Neural crest cell (in vitro differentiated cells): ENCODE data around the gene RPF1. TPM values are rescaled to one million over a fixed set of nuclear protein-coding genes. Genes with fewer than 3 reads are reported as not detected.

Experiments
- DNase-seq: peaks from one replicate; pipeline ENCODE4 v3.0.0; 2021; ENCODE audit warnings: low read depth, mixed read lengths, low spot score
- H3K27ac Mint-ChIP-seq: one replicate; pipeline ENCODE4 v1.8.0; 2021; ENCODE audit warnings: mild to moderate bottlenecking, mixed read lengths; ENCODE audit not compliant: unreplicated experiment
- H3K27me3 Mint-ChIP-seq: 2 replicates; pipeline ENCODE4 v1.8.0; 2021; ENCODE audit warnings: low read depth, mild to moderate bottlenecking, mixed read lengths
- H3K36me3 Mint-ChIP-seq: 2 replicates; pipeline ENCODE4 v1.8.0; 2021; ENCODE audit warnings: low read depth, mild to moderate bottlenecking, mixed read lengths
- H3K4me1 Mint-ChIP-seq: 2 replicates; pipeline ENCODE4 v1.8.0; 2021; ENCODE audit warnings: mixed read lengths
- H3K4me3 Mint-ChIP-seq: one replicate; pipeline ENCODE4 v1.8.0; 2021; ENCODE audit warnings: mild to moderate bottlenecking, mixed read lengths
- H3K9me3 Mint-ChIP-seq: 2 replicates; pipeline ENCODE4 v1.8.0; 2021; ENCODE audit warnings: mixed read lengths
- total RNA-seq: library from RNA; stranded (reverse); gene quantifications from 2 replicates; pipeline ENCODE4 v1.2.1, GENCODE V29; 2021
- TF ChIP-seq, protein P1 (sequence below): fragments of 200-600 bp; sonication (generic); conservative IDR thresholded peaks from 2 replicates; pipeline ENCODE4 v1.5.0; 2021; ENCODE audit warnings: antibody characterized with exemption, mild to moderate bottlenecking

RPF1 gene
- total RNA-seq, 1 donor from 2014 or later, result 35.4 TPM

DNA sequence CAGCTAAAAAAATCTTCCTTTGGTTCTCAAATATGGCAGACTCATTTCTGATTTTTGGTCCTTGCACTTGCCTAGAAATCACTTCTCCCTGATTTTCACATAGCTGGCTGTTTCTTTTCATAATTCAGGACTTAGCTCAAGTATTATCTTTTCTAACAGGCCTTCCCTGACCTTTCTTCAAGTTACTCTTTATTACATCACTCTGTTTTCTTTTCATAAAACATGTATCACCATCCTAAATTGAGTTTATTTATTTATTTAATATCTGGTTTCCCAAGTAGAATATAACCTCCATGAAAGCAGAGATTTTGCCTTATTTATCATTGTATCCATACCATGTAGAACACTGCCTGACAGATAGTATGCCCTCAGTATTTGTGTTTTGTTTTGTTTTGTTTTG, 45.5 kb downstream of the RPF1 start:
- H3K27me3 Mint-ChIP-seq, result no peaks in the 10 kb centered on the region
- TF ChIP-seq, protein P1, sequence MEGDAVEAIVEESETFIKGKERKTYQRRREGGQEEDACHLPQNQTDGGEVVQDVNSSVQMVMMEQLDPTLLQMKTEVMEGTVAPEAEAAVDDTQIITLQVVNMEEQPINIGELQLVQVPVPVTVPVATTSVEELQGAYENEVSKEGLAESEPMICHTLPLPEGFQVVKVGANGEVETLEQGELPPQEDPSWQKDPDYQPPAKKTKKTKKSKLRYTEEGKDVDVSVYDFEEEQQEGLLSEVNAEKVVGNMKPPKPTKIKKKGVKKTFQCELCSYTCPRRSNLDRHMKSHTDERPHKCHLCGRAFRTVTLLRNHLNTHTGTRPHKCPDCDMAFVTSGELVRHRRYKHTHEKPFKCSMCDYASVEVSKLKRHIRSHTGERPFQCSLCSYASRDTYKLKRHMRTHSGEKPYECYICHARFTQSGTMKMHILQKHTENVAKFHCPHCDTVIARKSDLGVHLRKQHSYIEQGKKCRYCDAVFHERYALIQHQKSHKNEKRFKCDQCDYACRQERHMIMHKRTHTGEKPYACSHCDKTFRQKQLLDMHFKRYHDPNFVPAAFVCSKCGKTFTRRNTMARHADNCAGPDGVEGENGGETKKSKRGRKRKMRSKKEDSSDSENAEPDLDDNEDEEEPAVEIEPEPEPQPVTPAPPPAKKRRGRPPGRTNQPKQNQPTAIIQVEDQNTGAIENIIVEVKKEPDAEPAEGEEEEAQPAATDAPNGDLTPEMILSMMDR, result no peak
- no peak overlapping the region for H3K27ac Mint-ChIP-seq
- H3K4me3 Mint-ChIP-seq, result no peak overlapping the region
- no peaks in the 10 kb centered on the region for H3K9me3 Mint-ChIP-seq
- DNase-seq, result no peak
- no peaks in the 10 kb centered on the region for H3K4me1 Mint-ChIP-seq
- H3K36me3 Mint-ChIP-seq, result no peaks in the 10 kb centered on the region

DNA sequence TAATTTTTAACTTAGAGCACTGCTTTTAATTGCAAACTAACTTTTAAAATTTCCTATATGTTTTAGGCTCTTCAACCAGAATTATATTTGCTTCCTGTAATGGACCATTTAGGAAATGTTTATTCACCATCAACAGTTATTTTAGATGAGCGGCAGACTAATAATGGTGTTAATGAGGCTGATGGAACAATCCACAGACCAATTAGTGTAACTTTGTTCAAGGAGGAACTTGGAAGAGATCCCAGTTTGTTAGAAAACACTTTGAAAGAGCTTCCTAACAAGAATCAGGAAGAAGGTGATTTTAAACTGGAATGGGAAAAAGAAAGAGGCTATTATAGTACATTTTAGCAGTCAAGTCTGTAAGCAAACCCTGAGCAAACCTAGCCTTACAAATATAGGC, 46.7 kb downstream of the RPF1 start:
- Mint-ChIP-seq H3K4me1 (no peaks in the 10 kb centered on the region), H3K4me3 (no peak overlapping the region), H3K9me3 (no peaks in the 10 kb centered on the region), H3K36me3 (no peaks in the 10 kb centered on the region), H3K27ac (no peak overlapping the region), H3K27me3 (no peaks in the 10 kb centered on the region)
- TF ChIP-seq, protein P1, result no peak
- no peak for DNase-seq

DNA sequence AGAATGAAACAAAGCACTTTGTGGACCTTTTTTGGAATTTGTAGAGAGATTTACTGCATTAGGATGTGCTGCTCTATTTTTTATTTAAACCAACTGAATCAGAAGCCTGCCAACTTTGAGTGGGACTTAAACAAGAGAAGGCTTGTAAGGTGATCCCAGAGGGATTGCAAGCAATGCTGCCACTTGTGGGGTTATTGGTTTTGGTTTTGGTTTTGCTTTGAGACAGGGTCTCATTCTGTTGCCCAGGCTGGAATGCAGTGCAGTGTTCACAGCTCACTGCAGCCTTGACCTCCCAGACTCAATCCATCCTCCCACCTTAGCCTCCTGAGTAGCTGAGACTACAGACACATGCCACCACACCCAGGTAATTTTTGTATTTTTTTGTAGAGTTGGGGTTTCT, 59.5 kb downstream of the RPF1 start:
- Mint-ChIP-seq H3K36me3 (no peaks in the 10 kb centered on the region), H3K27ac (no peak overlapping the region), H3K4me1 (no peaks in the 10 kb centered on the region), H3K9me3 (no peaks in the 10 kb centered on the region), H3K27me3 (no peaks in the 10 kb centered on the region), H3K4me3 (no peak overlapping the region)
- DNase-seq, result no peak
- TF ChIP-seq, protein P1, result no peak

DNA sequence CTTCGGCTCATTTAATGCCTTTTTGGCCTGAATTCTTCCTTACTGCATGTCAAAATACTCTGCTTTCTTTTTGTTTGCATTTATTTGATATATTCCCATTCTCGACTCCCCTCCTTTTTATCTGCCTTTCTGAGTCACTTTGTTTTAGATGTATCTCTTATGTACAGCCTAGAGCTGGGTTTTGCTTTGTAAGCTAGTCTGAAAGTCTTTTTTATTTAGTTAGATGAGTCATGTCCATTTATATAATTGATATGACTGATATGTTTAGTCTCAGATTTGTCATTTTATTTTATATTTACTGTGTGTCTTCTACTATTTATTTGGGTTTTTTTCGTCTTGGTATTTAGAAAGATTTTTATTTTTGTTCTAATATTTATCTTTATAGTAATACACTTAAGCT, 60.9 kb downstream of the RPF1 start:
- Mint-ChIP-seq H3K27me3 (no peaks in the 10 kb centered on the region), H3K9me3 (no peaks in the 10 kb centered on the region), H3K36me3 (no peaks in the 10 kb centered on the region), H3K4me3 (no peak overlapping the region), H3K27ac (no peak overlapping the region), H3K4me1 (no peaks in the 10 kb centered on the region)
- TF ChIP-seq, protein P1, result no peak
- no peak for DNase-seq

DNA sequence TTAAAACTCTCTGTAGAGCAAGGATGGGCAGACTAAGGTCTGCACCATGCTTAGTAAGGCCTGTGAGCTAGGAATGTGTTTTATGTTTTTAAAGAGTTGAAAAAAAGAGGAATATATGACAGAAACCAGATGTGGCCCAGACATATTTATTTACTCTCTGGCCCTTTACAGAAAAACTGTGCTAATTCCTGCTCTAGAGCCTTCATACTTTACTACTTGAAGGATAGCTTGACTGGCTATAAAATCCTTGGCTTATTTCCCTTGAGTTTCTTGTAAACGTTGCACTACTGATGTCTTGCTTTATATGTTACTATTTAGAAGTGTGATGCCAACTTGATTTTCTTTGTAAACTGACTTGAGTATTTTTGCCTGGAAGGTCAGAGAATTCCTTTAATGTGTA, 61.7 kb downstream of the RPF1 start:
- Mint-ChIP-seq H3K9me3 (no peaks in the 10 kb centered on the region), H3K4me3 (no peak overlapping the region), H3K36me3 (no peaks in the 10 kb centered on the region), H3K27me3 (no peaks in the 10 kb centered on the region), H3K4me1 (no peaks in the 10 kb centered on the region), H3K27ac (no peak overlapping the region)
- TF ChIP-seq, protein P1, result no peak
- DNase-seq, result no peak

DNA sequence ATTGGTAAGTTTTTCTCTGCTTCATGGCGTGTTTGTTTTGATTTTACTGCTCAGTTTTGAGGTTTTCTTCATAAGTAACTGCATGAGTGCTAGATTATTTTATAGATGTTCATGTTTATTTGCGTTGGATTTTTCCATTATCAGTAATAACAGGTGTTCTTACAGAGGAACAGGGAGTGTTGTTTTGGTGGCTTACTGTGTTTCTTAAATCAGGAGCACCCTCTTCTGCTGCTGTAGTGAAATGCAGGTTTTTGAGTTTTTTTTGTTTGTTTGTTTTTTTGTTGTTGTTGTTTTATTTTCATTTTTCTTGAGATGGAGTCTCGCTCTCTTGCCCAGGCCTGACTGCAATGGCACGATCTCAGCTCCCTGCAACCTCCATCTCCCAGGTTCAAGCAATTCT, 62.6 kb downstream of the RPF1 start:
- H3K27me3 Mint-ChIP-seq, result no peaks in the 10 kb centered on the region

More for the DNA sequence above, 62.6 kb downstream of the RPF1 start:
- no peaks in the 10 kb centered on the region for H3K36me3 Mint-ChIP-seq
- no peak overlapping the region for H3K27ac Mint-ChIP-seq
- no peaks in the 10 kb centered on the region for H3K9me3 Mint-ChIP-seq
- no peak overlapping the region for H3K4me3 Mint-ChIP-seq
- no peaks in the 10 kb centered on the region for H3K4me1 Mint-ChIP-seq
- TF ChIP-seq, protein P1, result no peak
- DNase-seq, result no peak
